ENCODE data around the gene BAZ1A.
"Not testable (repeated sequence)": the region's sequence is repeated elsewhere in the genome, so short reads cannot be mapped to it uniquely, and the experiment has no call there.

BAZ1A gene

DNA sequence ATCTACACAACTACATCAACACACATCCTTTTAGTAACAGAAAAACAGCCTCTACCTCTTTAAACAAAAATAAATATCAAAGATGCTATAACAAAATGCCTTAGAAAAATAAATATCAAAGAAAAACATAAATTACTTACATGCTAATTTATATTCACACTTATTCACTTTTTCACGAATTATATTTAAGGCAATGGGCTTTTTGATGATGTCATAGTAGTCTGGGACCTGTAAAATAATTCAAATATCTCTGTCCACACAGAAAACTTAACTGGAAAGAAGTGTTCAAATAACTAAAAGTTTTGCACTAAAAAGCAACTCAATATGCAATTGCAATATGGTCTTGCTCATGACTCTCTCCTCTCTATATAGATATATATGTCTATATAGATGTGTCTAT lies 120.5 kb downstream of the BAZ1A start:
- TF ChIP-seq, protein P1, sequence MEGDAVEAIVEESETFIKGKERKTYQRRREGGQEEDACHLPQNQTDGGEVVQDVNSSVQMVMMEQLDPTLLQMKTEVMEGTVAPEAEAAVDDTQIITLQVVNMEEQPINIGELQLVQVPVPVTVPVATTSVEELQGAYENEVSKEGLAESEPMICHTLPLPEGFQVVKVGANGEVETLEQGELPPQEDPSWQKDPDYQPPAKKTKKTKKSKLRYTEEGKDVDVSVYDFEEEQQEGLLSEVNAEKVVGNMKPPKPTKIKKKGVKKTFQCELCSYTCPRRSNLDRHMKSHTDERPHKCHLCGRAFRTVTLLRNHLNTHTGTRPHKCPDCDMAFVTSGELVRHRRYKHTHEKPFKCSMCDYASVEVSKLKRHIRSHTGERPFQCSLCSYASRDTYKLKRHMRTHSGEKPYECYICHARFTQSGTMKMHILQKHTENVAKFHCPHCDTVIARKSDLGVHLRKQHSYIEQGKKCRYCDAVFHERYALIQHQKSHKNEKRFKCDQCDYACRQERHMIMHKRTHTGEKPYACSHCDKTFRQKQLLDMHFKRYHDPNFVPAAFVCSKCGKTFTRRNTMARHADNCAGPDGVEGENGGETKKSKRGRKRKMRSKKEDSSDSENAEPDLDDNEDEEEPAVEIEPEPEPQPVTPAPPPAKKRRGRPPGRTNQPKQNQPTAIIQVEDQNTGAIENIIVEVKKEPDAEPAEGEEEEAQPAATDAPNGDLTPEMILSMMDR (conservative IDR thresholded peaks at IDR 0.05): no peak
- H3K27ac ChIP-seq: no peak overlapping the region

DNA sequence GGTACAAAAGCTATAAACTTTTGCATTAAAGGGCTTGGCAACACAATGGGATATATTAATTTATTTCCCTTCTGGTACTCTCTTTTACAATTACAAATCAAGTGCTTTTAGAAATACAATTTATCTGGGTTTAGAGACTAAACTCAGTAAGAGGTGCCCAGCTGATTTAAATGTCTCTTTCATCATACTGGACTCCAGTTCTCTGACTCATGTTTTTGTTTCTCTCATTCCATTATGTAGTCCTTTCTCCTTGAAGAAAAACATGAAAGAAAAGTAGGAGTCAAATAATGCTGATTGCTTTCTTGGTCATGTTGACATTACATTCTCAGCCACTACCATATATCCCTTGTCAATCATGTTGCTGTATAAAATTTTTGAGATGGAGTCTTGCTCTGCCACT lies 124.5 kb downstream of the BAZ1A start:
- no peak overlapping the region for H3K27ac ChIP-seq
- TF ChIP-seq, protein P1 (conservative IDR thresholded peaks at IDR 0.05): no peak

DNA sequence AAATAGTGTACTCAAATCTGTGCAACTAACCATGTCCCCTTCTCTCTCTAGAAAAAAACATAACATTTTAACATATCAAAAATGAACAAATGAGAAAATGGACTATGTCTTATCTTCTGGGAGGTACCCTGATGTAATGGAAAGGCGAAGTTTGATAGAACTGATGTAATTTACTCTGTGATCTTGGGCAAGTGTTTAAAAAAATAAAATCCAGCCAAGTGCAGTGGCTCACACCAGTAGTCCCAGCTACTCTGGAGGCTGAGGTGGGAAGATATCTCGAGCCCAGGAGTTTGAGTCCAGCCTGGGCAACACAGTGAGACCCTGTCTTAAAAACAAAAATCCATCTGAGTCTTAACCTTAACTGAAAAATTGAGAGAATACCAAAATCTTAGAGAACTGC lies 124.9 kb downstream of the BAZ1A start:
- H3K27ac ChIP-seq: no peak overlapping the region
- TF ChIP-seq, protein P1 (conservative IDR thresholded peaks at IDR 0.05): no peak

DNA sequence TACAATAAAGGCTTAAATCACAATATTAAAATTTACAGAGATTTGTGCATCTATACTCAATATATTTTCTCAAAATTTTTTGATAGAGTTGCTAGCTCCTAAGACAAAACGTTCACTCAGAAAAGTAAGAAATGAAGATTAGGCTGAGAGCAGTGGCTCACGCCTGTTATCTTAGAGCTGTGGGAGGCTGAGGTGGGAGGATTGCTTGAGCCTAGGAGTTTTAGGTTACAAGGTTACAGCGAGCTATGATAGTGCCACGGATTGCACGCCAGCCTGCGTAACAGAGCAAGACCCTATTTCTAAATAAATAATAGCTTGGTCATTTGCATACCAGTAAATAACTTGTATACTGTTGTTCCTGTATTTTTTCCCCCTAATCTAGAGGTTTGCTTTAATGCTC lies 125.8 kb downstream of the BAZ1A start:
- no peak overlapping the region for H3K27ac ChIP-seq
- TF ChIP-seq, protein P1 (conservative IDR thresholded peaks at IDR 0.05): no peak

DNA sequence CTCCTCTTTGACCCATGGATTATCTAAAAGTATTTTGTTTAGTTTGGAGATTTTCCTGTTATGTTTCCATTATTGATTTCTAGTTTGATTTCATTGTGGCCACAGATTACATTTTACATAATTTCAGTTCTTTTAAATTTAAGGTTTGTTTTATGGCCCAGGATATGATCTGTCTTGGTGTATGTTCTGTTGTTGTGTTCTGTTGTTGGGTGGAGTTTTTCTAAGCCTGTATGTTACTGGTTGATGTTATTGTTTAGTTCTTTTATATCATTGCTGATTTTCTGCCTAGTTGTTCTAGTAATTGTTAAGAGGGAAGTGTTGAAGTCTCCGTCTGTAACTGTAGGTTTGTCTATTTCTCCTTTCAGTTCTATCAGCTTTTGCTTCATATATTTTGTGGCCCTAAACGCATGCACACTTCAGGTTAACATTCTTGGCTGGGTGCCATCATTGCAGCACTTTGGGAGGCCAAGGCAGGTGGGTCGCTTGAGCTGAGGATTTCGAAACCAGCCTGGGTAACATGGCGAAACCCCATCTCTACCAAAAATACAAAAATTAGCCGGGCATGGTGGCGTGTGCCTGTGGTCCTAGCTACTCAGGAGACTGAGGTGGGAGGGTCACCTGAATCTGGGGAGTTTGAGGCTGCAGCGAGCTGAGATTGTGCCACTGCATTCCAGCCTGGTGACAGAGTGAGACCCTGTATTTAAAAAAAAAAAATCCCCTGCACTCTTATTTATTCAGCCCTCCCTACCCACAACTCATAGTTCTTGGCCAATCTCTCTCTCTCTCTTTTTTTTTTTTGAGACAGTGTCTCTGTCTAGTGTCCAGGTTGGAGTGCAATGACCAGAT lies 132.7 kb downstream of the BAZ1A start:
- TF ChIP-seq, protein P1 (conservative IDR thresholded peaks at IDR 0.05): no peak
- no peak overlapping the region for H3K27ac ChIP-seq

DNA sequence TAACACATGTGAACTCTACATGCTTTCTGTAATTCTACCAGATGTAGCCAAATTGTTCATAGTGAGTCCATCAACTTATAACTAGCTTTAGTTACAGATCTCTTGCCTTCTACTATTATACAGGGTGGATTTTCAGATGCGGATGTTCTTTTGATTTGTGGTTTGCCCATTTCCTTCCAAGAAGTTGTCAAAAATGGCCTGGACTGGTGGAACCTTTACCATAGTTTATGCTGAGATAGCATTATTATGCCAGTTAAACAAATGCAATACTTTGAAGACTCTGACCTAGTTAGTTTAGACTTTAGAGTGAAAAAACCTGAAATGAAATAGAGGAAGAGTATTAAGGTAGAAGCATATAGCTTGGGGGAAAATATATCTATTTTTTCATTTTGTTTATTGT lies 133.3 kb downstream of the BAZ1A start:
- no peak overlapping the region for H3K27ac ChIP-seq
- TF ChIP-seq, protein P1 (conservative IDR thresholded peaks at IDR 0.05): no peak

DNA sequence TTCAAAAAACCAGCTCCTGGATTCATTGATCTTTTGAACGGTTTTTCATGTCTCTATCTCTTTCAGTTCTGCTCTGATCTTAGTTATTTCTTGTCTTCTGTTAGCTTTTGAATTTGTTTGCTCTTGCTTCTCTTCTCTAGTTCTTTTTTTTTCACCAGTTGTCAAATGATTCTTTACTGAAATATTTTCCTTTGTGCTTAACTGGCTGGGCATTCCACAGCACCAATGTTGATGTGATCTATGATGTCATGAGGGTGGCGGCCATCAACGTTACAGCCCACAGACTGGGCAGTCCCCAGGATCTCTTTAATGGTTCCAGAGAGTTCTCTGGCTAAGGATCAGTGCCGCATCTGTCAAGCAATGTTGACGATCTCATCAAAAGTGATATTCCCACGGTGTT lies 135.0 kb downstream of the BAZ1A start:
- not testable (repeated sequence) for H3K27ac ChIP-seq

DNA sequence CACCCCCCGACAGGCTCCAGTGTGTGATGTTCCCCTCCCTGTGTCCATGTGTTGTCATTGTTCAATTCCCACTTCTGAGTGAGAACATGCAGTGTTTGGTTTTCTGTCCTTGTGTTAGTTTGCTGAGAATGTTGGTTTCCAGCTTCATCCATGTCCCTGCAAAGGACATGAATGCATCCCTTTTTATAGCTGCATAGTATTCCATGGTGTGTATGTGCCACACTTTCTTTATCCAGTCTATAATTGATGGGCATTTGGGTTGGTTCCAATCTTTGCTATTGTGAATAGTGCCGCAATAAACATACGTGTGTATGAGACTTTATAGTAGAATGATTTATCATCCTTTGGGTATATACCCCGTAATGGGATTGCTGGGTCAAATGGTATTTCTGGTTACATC lies 138.1 kb downstream of the BAZ1A start:
- H3K27ac ChIP-seq: not testable (repeated sequence)

All from VCaP (cell line).